ENCODE data around the gene STK26. TPM values are rescaled to one million over a fixed set of nuclear protein-coding genes. Genes with fewer than 3 reads are reported as not detected.

STK26 gene
- total and polyA plus RNA-seq, 9 donors: 1.9 to 11.6 (median 3.2) TPM

DNA sequence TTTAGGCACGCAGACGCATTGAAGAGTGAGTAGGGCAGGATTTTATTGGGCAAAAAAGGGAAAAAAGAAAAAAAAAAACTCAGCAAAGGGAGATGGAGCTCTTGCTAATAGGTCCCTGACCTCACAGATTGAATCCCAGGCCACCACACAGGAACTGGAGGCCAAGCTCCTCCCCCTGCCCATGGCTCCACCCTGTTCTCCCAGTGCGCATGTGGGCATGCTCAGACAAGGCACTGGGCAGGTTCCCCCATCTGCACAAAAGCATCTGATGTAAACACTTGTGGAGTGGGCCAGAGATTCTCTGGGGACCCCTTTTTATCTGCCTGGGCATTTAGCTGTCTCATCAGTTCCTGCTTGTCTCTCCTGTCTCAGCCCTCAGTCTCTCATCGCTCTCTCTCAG, 95.3 kb downstream of the STK26 start:
- H3K9me3 ChIP-seq: no peaks in the 10 kb centered on the region
- H3K36me3 ChIP-seq: no peaks in the 10 kb centered on the region
- DNase-seq: no peak
- TF ChIP-seq POLR2A (IDR thresholded peaks at IDR 0.05): no peak
- TF ChIP-seq, protein P1, sequence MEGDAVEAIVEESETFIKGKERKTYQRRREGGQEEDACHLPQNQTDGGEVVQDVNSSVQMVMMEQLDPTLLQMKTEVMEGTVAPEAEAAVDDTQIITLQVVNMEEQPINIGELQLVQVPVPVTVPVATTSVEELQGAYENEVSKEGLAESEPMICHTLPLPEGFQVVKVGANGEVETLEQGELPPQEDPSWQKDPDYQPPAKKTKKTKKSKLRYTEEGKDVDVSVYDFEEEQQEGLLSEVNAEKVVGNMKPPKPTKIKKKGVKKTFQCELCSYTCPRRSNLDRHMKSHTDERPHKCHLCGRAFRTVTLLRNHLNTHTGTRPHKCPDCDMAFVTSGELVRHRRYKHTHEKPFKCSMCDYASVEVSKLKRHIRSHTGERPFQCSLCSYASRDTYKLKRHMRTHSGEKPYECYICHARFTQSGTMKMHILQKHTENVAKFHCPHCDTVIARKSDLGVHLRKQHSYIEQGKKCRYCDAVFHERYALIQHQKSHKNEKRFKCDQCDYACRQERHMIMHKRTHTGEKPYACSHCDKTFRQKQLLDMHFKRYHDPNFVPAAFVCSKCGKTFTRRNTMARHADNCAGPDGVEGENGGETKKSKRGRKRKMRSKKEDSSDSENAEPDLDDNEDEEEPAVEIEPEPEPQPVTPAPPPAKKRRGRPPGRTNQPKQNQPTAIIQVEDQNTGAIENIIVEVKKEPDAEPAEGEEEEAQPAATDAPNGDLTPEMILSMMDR (IDR thresholded peaks at IDR 0.05): no peak
- TF ChIP-seq EP300 (IDR thresholded peaks at IDR 0.05): no peak
- no peaks in the 10 kb centered on the region for H3K4me1 ChIP-seq (ENCODE audit: insufficient read depth)
- no peak overlapping the region for H3K27ac ChIP-seq
- intact Hi-C loops (cut with DNase I): loop anchor here in 1 of 4 donors (5.0 kb wide), 1 partner anchor 1976 kb away; no protein-coding TSS in a partner anchor
- WGBS, 3 donors: 88 to 94% (median 93%) methylated on average over 4 of the region's 4 CpGs
- H3K27me3 ChIP-seq: no peaks in the 10 kb centered on the region
- H3K4me3 ChIP-seq: no peak overlapping the region

DNA sequence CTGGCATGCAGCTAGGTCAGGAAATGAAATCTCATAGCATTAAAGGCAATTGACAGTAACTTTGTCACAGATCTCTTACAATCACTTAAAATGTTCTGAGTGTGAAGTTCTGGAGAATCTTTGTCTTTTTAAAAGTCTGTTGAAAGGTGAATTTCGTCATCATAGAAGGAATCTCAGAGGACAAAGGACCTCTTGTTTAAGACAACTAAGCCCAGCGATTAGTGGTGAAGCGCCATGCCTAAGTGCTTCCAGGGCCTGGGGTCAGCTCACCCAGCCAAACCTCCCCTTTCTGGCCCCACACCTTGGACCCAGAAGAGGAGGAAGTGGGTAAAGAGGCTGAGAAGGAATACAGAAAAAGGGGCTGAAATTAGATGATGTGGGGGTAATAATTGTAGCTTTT, 96.2 kb downstream of the STK26 start:
- H3K27me3 ChIP-seq: no peaks in the 10 kb centered on the region
- no peaks in the 10 kb centered on the region for H3K9me3 ChIP-seq
- no peaks in the 10 kb centered on the region for H3K36me3 ChIP-seq
- no peak overlapping the region for H3K27ac ChIP-seq
- no peak for TF ChIP-seq POLR2A (IDR thresholded peaks at IDR 0.05)
- TF ChIP-seq EP300 (IDR thresholded peaks at IDR 0.05): no peak
- TF ChIP-seq, protein P1 (IDR thresholded peaks at IDR 0.05): no peak
- no peaks in the 10 kb centered on the region for H3K4me1 ChIP-seq (ENCODE audit: insufficient read depth)
- DNase-seq: no peak
- intact Hi-C loops (cut with DNase I): loop anchor here in 1 of 4 donors (5.0 kb wide), 1 partner anchor 1977 kb away; no protein-coding TSS in a partner anchor
- no peak overlapping the region for H3K4me3 ChIP-seq
- WGBS, 3 donors: 61 to 69% (median 64%) methylated on average over 3 of the region's 3 CpGs

DNA sequence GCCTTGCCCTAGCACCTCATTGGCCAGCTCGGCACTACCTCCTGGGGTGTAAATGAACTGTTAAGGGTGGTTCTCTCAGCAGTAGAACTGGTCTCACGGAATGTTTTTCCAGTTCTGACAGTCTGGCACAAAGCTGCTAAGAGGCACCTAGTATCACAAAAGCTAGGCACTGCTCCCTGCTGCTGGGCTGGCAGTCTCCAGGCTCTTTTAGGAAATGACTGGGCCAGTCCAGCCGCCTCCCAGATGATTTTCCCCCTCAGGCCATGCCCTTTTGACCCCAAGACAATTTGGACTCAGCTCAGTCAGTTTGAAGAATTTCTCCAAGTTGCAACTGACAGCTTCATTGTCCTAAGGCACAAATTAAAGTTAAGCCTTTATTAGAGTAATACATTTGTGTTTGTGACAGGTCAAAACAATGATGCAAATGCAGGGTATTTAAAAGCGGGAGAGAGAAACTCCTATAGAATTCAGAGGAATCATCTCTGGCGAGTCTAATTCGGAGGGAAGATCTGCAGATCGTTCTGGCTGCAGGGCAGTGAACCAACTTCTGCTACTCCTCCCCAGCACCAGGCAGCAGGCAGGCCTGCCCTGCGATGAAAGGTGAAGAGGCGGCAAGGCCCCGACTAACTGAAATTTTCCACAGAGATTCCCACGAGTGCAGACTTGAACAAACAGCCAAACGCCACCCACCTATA, 96.9 kb downstream of the STK26 start:
- intact Hi-C loops (cut with DNase I): loop anchor here in 1 of 4 donors (5.0 kb wide), 1 partner anchor 1978 kb away; no protein-coding TSS in a partner anchor
- Histone ChIP-seq H3K4me3 (no peak overlapping the region), H3K36me3 (no peaks in the 10 kb centered on the region), H3K27ac (no peak overlapping the region), H3K4me1 (ENCODE audit: insufficient read depth) (no peaks in the 10 kb centered on the region), H3K9me3 (no peaks in the 10 kb centered on the region), H3K27me3 (no peaks in the 10 kb centered on the region)
- no peak for DNase-seq
- 62 to 67% (median 66%) methylated on average over 12 of the region's 12 CpGs for WGBS, 3 donors
- TF ChIP-seq, protein P1 (IDR thresholded peaks at IDR 0.05): no peak
- TF ChIP-seq POLR2A (IDR thresholded peaks at IDR 0.05) (no peak), EP300 (IDR thresholded peaks at IDR 0.05) (no peak)

DNA sequence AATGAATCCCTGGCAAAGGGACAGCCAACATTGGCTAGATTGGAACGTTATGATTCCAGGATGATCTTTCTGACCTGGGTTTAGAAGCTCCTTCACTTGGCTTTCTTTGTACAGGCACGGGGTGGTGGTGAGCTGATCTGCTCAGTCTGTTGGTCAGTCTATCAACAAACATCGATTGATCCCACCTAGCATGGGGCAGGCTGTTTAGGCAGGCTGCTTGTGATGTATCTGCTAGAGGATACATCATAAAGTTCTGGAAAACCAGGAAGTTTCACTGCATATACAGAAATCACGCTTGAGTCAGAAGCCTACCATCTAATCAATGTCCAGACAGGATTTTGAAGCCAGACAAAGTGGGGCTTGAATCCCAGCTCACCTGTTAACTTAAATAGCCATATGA, 97.8 kb downstream of the STK26 start:
- no peak for DNase-seq
- Histone ChIP-seq H3K4me3 (no peak overlapping the region), H3K36me3 (no peaks in the 10 kb centered on the region), H3K27ac (no peak overlapping the region), H3K4me1 (ENCODE audit: insufficient read depth) (no peaks in the 10 kb centered on the region), H3K9me3 (no peaks in the 10 kb centered on the region), H3K27me3 (no peaks in the 10 kb centered on the region)
- TF ChIP-seq, protein P1 (IDR thresholded peaks at IDR 0.05): no peak
- TF ChIP-seq EP300 (IDR thresholded peaks at IDR 0.05) (no peak), POLR2A (IDR thresholded peaks at IDR 0.05) (no peak)
- WGBS, 3 donors: 62 to 73% (median 69%) methylated on average over 4 of the region's 4 CpGs
- intact Hi-C loops (cut with DNase I): no loop called here

Other genes with a start within 250 kb of the STK26 start
- under 1 TPM in 2 of 7 donors, not detected in 5; 0.30 to 0.34 TPM for gene FRMD7, start 104.7 kb downstream of the STK26 start, total RNA-seq
- gene FRMD7, start 104.7 kb downstream of the STK26 start, polyA plus RNA-seq: under 1 TPM; 0.02 to 0.37 TPM
- gene RAP2C, start 196.1 kb downstream of the STK26 start, total RNA-seq: 10 to 100 TPM; 14.9 to 21.8 (median 17.8) TPM
- gene RAP2C, start 196.1 kb downstream of the STK26 start, polyA plus RNA-seq: 10 to 100 TPM in 1 of 2 donors, 1 to 10 TPM in 1; 9.1 to 18.6 TPM

Measured in ovary (tissue), 9 donors.